HAP-1 (cell line): ENCODE measurements around the gene CHAMP1.

Source experiments
- DNase-seq, 2 experiments: peaks; one replicate each; pipeline ENCODE4 v3.0.0-alpha.2; 2016 to 2020; ENCODE audit warnings: low spot score in 2 of 2
- H3K27me3 ChIP-seq: fragments of 250-450 bp; sonication (Bioruptor Pico); 2 replicates; pipeline ENCODE4 v1.5.1; 2020; ENCODE audit warnings: low read depth, mild to moderate bottlenecking, moderate library complexity
- H3K36me3 ChIP-seq: fragments of 250-450 bp; sonication (Bioruptor Pico); replicated peaks from 2 replicates; pipeline ENCODE4 v1.5.1; 2020; ENCODE audit warnings: mild to moderate bottlenecking
- H3K4me1 ChIP-seq: fragments of 250-450 bp; sonication (Bioruptor Pico); 2 replicates; pipeline ENCODE4 v1.5.1; 2020; ENCODE audit warnings: mild to moderate bottlenecking
- H3K4me3 ChIP-seq: fragments of 250-450 bp; sonication (Bioruptor Pico); 2 replicates; pipeline ENCODE4 v1.5.1; 2020; ENCODE audit warnings: mild to moderate bottlenecking, moderate library complexity
- H3K9me3 ChIP-seq: fragments of 250-450 bp; sonication (Bioruptor Pico); 2 replicates; pipeline ENCODE4 v1.5.1; 2020; ENCODE audit warnings: mild to moderate bottlenecking, moderate library complexity
- in situ Hi-C: fragments of 300-500 bp; cut with MboI; formaldehyde crosslinking; loops from 3 replicates; pipeline ENCODE4 v1.14.3; 2020; ENCODE audit warnings: low sequenced_read_pairs, inconsistent platforms, mixed read lengths

The CHAMP1 gene

DNA sequence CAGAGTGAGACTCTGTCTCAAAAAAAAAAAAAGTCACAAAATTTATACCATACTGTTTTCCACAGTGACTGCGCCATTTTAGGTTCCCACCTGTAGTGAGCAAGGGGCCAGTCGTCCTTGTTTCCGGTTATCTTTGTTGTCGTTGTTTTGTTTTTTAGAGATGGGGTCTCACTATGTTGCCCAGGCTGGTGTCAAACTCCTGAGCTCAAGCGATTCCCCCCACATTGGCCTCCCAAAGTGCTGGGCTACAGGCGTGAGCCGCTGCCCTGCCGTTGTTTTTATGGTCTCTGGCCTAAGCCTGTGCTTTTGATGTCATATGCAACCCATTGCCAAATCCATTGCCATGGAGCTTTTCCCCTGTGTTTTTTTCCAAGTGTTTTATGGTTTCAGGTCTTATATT is 29.6 kb upstream of the CHAMP1 start:
- no peak overlapping the region for H3K4me3 ChIP-seq
- no peaks in the 10 kb centered on the region for H3K9me3 ChIP-seq
- peaks cover 15% of the 10 kb centered on the region for H3K4me1 ChIP-seq
- peaks cover 45% of the 10 kb centered on the region for H3K36me3 ChIP-seq
- in situ Hi-C loops, result no loop called here
- DNase-seq, result no peak
- no peaks in the 10 kb centered on the region for H3K27me3 ChIP-seq

DNA sequence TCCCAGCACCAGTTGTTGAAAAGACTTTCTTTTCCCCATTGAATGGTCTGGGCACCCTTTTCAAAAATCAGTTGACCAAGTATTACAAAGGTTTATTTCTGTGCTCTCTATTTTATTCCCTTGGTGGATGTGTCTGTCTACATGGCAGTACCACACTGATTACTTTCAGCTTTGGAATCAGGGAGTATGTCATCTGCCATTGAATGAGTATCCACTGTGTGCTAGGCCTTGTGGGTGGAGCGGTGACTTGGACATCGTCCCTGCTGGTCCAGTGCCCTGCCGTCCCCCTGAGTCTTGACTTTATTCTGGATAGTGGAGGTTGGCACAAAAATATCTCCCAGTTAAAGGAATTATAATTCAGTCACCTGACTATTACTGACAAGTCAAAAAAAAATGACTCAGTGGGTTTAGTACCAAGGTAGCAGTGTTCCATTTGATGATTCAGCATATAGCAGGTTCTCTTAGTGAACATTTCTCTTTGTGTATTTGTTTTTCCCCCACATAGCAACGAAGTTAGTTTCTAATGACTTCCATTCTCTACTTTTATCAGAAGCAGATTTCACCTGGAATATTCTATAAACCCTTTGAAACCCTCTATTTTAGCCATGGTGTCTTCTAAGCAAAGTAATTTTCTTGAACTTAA is 29.0 kb upstream of the CHAMP1 start:
- Histone ChIP-seq H3K4me1 (peaks cover 13% of the 10 kb centered on the region), H3K36me3 (peaks cover 49% of the 10 kb centered on the region), H3K27me3 (no peaks in the 10 kb centered on the region), H3K4me3 (no peak overlapping the region), H3K9me3 (no peaks in the 10 kb centered on the region)
- no peak for DNase-seq
- in situ Hi-C loops, result no loop called here

GRCh38 chr13:114286808-114287207 is 27.5 kb upstream of the CHAMP1 start:
- H3K36me3 ChIP-seq, result peaks cover 49% of the 10 kb centered on the region
- peaks cover 7% of the 10 kb centered on the region for H3K4me1 ChIP-seq
- in situ Hi-C loops, result no loop called here
- H3K9me3 ChIP-seq, result no peaks in the 10 kb centered on the region
- H3K4me3 ChIP-seq, result no peak overlapping the region
- DNase-seq, result no peak
- H3K27me3 ChIP-seq, result no peaks in the 10 kb centered on the region

DNA sequence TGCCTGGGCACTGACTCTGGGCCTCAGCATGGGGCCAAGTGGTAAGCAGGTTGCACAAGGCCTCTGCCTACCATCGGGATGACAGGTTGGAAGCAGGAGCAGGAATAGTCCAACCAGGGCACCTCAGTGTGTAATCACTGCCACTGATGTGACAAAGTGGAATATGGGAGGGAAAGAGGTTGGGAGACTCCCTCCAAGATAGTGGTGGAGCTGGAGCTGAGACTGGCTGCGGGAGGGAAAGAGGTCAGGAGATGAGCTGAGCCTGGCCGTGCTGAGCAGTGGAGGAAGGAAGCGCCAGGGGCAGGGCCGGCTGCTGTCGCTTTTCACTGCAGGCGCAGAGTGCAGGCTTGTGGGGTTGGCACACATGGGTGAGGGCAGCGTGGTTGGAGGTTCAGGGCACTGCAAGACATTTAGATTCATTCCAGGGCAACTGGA is 26.1 kb upstream of the CHAMP1 start:
- Histone ChIP-seq H3K27me3 (no peaks in the 10 kb centered on the region), H3K4me3 (no peak overlapping the region), H3K36me3 (peaks cover 46% of the 10 kb centered on the region), H3K9me3 (no peaks in the 10 kb centered on the region), H3K4me1 (peaks cover 3% of the 10 kb centered on the region; the same call in 1 of the 2 replicates)
- no peak for DNase-seq
- in situ Hi-C loops, result no loop called here

DNA sequence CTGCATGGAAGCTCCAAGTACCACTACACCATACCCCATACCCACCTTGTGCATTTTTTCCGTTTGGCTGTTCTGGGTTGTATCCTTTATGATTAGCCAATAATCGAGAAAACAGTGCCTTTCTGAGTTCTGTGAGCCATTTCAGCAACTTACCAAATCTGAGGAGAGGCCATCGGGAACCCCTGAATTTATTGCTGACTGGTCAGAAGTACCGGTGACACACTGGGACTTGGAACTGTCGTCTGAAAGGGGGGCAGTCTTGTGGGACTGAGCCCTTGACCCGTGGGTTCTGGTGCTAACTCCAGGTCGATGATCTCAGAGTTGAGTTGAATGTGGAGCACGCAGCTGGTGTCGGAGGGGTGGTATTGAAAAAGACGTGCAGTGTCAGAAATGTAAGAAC is 17.9 kb upstream of the CHAMP1 start:
- no peaks in the 10 kb centered on the region for H3K4me1 ChIP-seq
- in situ Hi-C loops, result no loop called here
- H3K36me3 ChIP-seq, result peaks cover 39% of the 10 kb centered on the region

GRCh38 chr13:114296902-114297301 is 17.4 kb upstream of the CHAMP1 start:
- Histone ChIP-seq H3K27me3 (no peaks in the 10 kb centered on the region), H3K9me3 (no peaks in the 10 kb centered on the region), H3K36me3 (peaks cover 44% of the 10 kb centered on the region), H3K4me1 (no peaks in the 10 kb centered on the region), H3K4me3 (no peak overlapping the region)
- no peak for DNase-seq
- in situ Hi-C loops, result no loop called here

More for the DNA sequence above, 17.9 kb upstream of the CHAMP1 start:
- DNase-seq, result no peak
- Histone ChIP-seq H3K4me3 (no peak overlapping the region), H3K9me3 (no peaks in the 10 kb centered on the region), H3K27me3 (no peaks in the 10 kb centered on the region)

DNA sequence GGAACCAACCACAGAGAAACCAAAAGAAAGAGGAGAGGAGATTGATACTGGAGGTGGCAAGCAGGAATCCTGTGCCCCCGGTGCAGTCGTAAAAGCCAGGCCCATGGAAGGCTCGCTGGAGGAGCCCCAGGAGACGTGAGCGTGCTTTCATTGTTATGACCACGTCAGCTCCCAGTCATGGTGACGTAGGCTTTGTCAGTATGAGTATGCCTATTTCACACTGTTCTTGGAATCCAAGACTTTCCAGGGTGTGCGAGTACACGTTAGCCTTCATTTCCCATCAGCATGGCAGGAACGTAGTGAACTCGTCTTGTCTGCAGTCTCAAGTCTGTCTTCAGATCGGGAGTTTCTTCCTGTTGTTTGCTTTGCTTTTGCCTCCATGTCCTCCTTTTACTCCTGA is 15.4 kb upstream of the CHAMP1 start:
- in situ Hi-C loops, result no loop called here
- no peaks in the 10 kb centered on the region for H3K27me3 ChIP-seq
- no peaks in the 10 kb centered on the region for H3K4me1 ChIP-seq
- no peaks in the 10 kb centered on the region for H3K9me3 ChIP-seq
- DNase-seq, result no peak
- H3K4me3 ChIP-seq, result no peak overlapping the region
- H3K36me3 ChIP-seq, result peaks cover 55% of the 10 kb centered on the region

GRCh38 chr13:114299604-114300305 is 14.5 kb upstream of the CHAMP1 start:
- Histone ChIP-seq H3K4me1 (no peaks in the 10 kb centered on the region), H3K36me3 (peaks cover 56% of the 10 kb centered on the region), H3K9me3 (no peaks in the 10 kb centered on the region), H3K4me3 (no peak overlapping the region), H3K27me3 (no peaks in the 10 kb centered on the region)
- in situ Hi-C loops, result no loop called here
- no peak for DNase-seq

DNA sequence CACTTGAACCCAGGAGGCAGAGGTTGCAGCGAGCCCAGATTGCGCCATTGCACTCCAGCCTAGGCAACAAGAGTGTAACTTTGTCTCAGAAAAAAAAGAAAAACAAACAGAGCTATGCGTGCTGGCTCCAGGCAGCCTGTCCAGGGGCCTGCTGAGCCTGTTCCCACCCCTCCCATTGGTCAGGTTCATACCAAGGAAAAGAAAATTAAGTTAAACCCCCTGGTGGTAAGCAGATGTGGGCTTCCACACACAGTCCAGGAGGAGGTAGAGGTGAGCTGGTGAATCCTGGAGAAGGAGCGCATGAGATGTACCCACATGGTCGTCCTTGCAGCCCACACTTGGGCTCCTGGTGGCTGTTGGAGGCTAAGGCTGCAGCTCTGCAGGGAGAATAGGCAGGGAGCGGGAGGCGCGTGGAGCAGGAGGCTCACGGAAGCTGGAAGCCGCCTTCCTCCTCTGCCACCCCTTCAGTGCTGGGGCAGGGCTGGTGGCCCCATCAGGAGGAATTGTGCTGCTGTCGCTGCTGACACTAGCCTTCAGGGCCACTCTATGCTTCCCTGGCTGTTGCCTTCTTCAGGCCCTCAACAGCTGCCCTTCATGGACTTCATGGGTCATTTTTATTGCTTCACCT is 10.5 kb upstream of the CHAMP1 start:
- Histone ChIP-seq H3K36me3 (peaks cover 50% of the 10 kb centered on the region), H3K9me3 (no peaks in the 10 kb centered on the region), H3K4me3 (no peak overlapping the region), H3K4me1 (no peaks in the 10 kb centered on the region), H3K27me3 (no peaks in the 10 kb centered on the region)
- no peak for DNase-seq
- in situ Hi-C loops, result no loop called here

- Histone ChIP-seq H3K9me3 (no peaks in the 10 kb centered on the region), H3K36me3 (peaks cover 44% of the 10 kb centered on the region), H3K27me3 (no peaks in the 10 kb centered on the region), H3K4me1 (no peaks in the 10 kb centered on the region), H3K4me3 (no peak overlapping the region)
- no peak for DNase-seq
- in situ Hi-C loops, result no loop called here
These were observed 9.8 kb upstream of the CHAMP1 start for GRCh38 chr13:114304346-114305034.

GRCh38 chr13:114309086-114309485 is 5.2 kb upstream of the CHAMP1 start:
- DNase-seq, result no peak
- Histone ChIP-seq H3K4me3 (no peak overlapping the region), H3K36me3 (peaks cover 12% of the 10 kb centered on the region), H3K9me3 (no peaks in the 10 kb centered on the region), H3K4me1 (peaks cover 15% of the 10 kb centered on the region), H3K27me3 (no peaks in the 10 kb centered on the region)
- in situ Hi-C loops, result no loop called here

- in situ Hi-C loops, result no loop called here
- peaks cover 9% of the 10 kb centered on the region for H3K36me3 ChIP-seq
- no peaks in the 10 kb centered on the region for H3K9me3 ChIP-seq
- DNase-seq, result no peak
- no peak overlapping the region for H3K4me3 ChIP-seq
- peaks cover 15% of the 10 kb centered on the region for H3K4me1 ChIP-seq
- H3K27me3 ChIP-seq, result no peaks in the 10 kb centered on the region
These were observed 4.4 kb upstream of the CHAMP1 start for GRCh38 chr13:114309806-114310410.

GRCh38 chr13:114310956-114311355 is 3.3 kb upstream of the CHAMP1 start:
- peaks cover 17% of the 10 kb centered on the region for H3K4me1 ChIP-seq
- in situ Hi-C loops, result no loop called here
- H3K4me3 ChIP-seq, result no peak overlapping the region
- H3K9me3 ChIP-seq, result no peaks in the 10 kb centered on the region
- peaks cover 9% of the 10 kb centered on the region for H3K36me3 ChIP-seq
- DNase-seq, result no peak
- no peaks in the 10 kb centered on the region for H3K27me3 ChIP-seq
